H54 (cell line): ENCODE results near the gene SLC11A1.

Source experiments
- DNase-seq: peaks from one replicate; pipeline ENCODE4 v3.0.0; 2011; ENCODE audit warnings: low spot score, mixed read lengths; ENCODE audit not compliant: insufficient read length
- FAIRE-seq: peaks from 3 replicates; lab custom pipeline; 2011; peaks lifted over from hg19 to GRCh38; lab: Jason Lieb, UNC
- POLR2A ChIP-seq: IDR thresholded peaks from 2 replicates; pipeline ENCODE4 v1.6.1; 2011; ENCODE audit warnings: low read depth, mild to moderate bottlenecking, low read length

Gene SLC11A1

DNA sequence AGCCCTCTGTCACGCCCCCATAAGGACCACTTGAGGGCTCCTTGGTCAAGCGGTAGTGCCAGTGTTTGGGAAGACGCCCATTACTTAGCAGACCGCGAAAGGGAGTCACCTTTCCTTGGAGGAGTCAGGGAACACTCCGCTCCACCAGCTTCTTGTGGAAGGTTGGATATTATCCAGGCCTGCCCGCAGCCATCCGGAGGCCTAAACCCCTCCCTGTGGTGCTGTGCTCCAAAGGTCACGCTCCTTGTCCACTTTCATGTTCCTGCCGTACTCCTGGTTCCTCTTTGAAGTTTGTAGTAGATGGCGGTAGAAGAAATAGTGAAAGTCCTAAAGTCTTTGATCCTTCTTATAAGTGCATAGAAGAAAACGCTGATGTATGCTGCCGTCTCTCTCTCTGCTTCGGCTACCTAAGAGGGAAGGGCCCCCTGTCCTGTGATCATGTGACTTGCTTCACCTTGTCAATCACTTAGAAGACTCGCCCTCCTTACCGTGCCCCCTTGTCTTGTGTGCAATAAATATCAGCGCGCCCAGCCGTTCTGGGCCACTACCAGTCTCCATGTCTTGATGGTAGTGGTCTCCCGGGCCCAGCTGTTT, 27.1 kb upstream of the SLC11A1 start:
- no peak for TF ChIP-seq POLR2A
- FAIRE-seq = no peak
- DNase-seq = no peak

DNA sequence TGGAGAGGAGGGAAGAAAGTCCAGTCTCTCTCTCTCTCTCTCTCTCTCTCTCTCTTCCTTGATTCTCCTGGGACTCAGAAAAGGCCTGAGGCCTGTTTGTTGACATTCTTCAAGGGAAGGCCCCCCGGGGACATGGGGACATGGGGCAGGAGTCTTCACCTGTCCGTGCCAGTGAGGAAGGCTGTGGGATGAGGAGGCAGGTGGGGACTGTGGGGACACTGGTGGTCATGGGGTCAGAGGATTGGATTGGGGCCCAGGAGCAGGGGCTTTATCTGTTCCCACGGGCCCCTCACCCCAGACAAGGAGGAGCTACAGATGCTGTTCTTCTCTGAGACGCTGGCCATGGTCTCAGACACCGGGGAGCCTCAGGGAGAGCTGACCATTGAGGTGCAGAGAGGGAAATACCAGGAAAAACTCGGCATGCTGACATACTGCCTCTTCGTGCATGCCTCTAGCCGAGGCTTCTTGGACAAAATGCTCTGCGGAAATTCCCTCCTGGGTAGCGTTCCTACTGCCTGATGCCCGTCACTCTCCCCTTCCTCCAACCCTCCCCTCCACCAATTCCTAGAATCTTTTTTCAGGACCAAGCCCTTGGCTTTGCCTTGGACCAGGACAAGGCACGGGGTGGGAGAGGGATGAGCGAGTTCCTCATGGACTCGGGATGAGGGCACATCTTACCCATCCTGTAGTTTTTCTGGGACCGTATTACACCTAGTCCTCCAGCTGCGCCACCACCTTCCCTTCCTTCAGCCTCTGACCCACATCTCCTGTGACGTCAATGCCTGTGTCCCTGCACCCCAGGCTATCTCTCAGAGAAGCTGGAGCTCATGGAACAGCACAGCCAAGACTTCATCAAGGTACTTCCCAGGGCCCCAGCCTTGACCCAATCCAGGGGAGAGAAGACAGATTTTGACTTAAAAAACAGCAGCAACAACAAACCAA, 24.6 kb upstream of the SLC11A1 start:
- no peak for TF ChIP-seq POLR2A
- DNase-seq (no peak), FAIRE-seq (no peak)

DNA sequence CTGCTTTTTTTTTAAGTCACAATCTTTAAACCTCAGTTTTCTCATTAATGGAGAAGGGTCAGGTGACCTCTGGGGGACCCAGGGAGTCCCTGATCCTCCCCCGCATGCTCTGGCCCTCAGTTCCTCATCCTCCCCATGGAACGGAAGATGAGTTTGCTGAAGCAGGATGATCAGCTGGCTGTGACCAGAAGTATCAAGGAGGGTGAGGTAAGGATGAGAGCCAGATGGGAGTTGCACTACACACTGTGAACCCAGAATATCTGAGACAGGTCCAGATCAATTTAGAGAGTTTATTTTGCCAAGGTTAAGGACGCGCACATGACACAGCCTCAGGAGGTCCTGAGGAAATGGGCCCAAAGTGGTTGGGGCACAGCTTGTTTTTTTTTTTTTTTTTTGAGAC, 21.6 kb upstream of the SLC11A1 start:
- no peak for DNase-seq
- no peak for TF ChIP-seq POLR2A
- FAIRE-seq = no peak

DNA sequence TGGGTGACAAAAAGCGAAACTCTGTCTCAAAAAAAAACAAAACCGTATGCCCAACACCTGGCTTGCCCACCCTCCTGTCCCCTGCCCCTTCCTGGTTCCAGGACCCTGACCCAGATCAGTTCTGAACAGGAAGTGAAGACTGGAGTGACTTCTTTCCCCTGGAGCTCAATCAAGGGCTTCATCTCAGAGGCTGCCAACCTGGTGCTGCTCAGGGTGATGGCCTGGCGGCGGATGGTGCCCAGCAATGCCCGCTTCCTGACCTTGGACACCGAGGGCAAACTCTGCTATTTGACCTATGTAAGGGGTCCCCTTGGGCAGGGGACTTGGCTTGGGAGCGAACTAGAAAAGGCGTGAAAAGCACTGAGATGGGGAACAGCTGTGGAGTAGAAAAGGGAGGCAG, 19.5 kb upstream of the SLC11A1 start:
- DNase-seq (no peak), FAIRE-seq (no peak)
- TF ChIP-seq POLR2A = no peak

DNA sequence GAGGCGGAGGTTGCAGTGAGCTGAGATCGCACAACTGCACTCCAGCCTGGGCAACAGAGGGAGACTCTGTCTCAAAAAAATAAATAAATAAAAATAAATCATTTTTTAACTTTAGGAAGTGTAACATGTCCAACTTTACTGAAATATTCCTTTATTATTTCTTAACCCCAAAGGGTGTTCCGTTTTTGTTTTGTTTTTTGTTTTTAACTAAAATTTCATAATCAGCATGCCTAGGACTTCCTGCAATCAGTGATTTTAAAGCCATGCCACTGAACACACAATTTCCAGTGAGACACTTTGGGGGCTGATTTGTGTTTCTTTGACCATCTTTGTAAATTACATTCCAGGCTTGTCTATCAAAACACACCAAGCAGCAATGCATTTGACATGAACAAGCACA, 18.3 kb upstream of the SLC11A1 start:
- no peak for TF ChIP-seq POLR2A
- FAIRE-seq (no peak), DNase-seq (no peak)

DNA sequence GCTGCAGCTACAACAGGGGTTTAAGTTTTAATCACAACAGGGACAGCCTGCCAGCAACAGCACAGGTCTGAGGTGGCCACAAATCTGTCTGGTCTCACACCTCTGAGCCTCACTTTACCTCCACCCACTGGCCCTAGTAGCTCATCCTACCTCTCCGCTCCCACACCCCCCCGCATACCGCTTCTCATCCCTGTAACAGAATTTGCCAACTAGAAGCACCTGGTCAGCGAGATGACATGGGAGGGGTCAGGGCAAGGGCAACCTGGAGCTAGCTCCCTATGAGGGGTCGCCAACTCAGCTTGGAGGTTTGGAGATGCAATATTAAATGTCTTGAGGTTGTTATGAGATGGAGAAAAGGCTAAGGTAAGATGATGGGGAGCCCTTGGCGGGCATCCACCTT, 17.9 kb upstream of the SLC11A1 start:
- no peak for DNase-seq
- TF ChIP-seq POLR2A = no peak
- FAIRE-seq = no peak

DNA sequence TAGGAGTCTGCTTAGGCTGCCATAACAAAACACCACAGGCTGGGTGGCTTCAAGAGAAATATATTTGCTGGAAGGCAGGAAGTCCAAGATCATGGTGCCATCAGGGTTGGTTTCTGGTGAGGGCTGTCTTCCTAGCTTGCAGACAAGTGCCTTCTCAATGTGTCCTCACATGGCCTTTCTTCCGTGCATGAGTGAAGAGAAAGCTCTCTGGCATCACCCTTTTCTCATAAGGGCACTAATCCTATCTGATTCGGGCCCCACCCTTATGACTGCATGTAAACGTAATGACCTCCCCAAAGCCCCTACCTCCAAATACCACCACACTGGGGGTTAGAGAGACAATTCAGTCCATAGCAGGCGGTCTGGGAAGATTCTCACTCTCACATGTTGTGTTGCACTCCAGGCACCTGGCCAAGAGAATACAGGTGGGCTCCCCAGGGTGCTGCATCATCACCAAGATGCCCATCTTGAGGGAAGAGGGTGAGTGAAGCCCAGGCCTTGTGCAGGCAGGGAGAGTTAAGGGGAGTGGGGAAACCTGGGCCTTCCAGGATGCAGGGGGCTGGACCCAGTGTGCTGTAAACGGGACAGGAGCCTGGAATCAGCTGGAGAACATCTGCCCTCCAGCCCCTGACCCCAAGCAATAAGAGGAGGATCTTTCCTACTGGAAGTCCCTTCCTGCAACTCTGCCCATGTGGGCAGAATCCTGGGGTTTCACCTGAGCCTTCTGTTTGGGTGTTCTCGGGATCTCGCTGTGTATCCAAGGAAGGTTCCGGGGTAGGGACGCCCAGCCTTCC, 15.3 kb upstream of the SLC11A1 start:
- DNase-seq (no peak), FAIRE-seq (no peak)
- TF ChIP-seq POLR2A = no peak

DNA sequence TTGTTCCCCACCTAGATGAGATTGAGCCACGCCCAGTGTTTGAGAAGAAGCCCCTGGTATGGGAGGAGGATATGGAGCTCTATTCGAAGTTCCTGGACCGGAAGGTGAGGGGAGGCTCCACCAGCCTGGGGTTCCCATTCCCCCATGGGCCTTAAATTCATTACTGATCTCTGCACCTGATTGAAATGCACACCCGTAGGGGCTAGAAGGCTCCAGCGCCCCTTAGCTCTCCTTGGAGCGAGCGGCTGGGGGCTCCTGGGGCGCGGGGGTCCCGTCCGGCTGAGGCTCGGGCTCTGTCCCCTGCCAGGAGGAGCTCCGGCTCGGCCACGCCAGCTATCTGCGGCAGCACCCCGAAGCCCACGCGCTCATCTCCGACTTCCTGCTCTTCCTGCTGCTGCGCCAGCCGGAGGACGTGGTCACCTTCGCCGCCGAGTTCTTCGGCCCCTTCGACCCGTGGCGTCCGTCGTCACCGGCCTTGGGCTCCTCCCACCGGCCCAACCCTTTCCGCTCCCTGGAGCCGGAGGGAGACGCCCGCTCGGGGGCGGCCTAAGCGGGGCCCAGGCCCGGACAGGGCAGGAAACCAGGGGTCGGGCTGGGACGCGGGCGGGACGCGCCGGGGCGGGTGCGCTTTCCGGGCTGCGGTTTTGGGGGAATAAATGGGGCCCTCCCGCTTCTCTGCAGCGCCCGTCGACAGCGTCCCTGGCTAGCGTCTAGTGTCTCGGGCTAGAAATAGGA, 14.5 kb upstream of the SLC11A1 start:
- TF ChIP-seq POLR2A = no peak
- FAIRE-seq = no peak
- DNase-seq = no peak

DNA sequence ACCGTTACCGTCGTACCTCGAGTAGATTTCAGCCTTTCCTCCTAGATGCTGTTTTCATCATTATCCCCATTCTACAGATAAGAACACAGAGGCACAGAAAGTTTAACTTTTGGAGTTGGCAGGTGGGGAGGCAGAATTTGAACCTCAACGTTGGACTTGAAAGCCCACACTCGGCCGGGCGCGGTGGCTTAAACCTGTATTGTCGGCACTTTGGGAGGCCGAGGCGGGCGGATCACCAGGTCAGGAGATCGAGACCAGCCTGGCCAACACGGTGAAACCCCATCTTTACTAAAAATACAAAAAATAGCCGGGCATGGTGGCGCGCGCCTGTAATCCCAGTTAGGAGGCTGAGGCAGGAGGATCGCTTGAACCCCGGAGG, 13.9 kb upstream of the SLC11A1 start:
- FAIRE-seq (no peak), DNase-seq (no peak)
- no peak for TF ChIP-seq POLR2A

DNA sequence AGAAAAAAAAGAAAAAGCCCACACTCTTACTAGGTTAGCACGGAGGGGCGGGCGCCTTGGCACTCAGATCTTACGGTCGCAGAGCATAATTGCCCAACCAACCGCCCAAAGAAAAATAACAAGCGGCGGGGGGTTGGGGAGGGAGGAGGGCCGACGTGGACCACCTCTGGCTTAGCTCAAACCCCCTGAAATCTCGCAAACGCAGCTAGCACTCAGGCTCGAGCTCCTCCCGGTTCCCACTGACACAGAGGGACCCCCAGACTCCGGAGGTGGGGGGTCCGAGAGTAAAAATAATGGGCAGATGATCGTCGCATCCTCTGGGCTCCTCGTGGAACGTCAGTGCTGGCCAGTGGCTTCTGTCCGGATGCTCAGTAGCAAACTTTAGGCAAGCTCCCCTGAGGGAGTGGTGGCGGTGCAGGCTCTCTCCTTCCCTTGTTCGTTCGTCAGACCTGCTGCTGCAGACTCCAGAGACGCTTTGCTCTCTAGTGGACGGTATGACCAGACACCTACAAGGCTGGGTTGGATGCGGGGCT, 13.4 kb upstream of the SLC11A1 start:
- DNase-seq (no peak), FAIRE-seq (no peak)
- no peak for TF ChIP-seq POLR2A

DNA sequence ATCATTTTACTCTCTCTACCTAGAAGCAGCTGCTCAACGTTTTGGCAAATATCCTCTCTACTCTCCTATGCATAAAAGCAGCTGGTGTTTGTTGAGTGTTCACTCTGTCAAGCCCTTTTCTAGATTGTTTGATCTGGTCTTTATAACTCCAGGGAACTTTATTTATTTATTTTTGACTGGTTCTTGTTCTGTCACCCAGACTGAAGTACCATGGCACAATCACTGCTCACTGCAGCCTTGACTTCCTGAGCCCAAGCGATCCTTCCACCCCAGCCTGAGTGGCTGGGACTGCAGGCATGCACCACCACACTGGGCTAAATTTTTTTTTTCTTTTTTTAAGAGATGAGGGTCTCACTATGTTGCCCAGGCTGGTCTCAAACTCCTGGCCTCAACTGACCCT, 12.7 kb upstream of the SLC11A1 start:
- FAIRE-seq (no peak), DNase-seq (no peak)
- no peak for TF ChIP-seq POLR2A

DNA sequence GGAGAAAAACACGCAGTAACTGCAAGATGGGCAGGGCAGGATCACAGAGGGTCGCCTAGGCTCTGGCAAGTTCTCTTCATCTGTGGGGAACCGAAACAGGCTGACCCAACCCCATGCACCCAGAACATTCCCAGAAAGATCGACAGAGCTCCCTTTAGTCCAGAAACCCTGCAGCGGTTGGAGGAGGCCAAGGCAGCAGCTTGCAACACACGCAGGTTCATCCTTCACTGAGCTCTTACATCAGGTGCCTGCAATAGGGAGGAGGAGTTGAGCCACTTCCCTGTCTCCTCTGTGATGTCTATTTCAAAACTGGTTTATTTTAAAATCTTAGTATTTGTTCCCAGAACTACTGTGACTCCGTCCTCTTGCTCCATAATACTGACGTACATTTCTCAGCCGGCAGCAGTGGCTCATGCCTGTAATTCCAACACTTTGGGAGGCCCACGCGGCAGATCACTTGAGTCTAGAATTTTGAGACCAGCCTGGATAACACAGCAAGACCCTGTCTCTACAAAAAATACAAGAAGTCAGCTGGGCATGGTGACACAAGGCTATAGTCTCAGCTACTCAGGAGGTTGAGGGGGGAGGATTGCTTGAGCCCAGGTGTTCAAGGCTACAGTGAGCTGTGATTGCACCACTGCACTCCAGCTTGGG, 11.5 kb upstream of the SLC11A1 start:
- FAIRE-seq = no peak
- TF ChIP-seq POLR2A = no peak
- no peak for DNase-seq

DNA sequence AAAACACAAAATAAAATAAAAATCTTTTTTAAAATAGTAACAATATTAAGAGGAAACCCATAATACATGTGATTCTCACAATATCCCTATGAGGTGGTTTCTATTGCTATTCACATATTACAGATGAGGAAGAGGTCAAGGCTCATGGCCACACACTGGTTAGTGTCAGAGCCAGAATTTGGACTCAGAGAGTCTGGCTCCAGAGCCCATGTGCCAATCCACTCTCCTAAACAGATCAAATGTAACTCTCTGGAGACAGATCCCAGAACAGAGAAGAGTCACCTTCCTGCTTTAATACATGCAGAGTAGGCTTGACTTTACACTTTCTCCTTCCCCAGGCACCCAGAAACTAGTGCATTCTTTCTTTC, 10.1 kb upstream of the SLC11A1 start:
- no peak for FAIRE-seq

DNA sequence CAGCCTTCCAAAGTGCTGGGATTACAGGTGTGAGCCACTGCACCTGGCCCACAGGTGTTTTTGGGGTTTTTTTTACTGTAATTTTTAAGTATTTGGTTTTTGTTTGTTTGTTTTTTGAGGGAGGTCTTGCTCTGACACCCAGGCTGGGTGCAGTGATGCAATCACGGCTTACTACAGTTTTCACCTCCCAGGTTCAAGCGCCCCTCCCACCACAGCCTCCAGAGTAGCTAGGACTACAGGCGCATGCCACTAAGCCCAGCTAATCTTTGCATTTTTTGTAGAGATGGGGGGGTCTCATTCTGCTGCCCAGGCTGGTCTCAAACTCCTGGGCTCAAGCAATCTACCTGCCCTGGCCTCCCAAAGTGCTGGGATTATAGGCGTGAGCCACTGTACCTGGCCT, 7.3 kb upstream of the SLC11A1 start:
- TF ChIP-seq POLR2A = no peak
- no peak for DNase-seq
- no peak for FAIRE-seq

More for the DNA sequence above, 10.1 kb upstream of the SLC11A1 start:
- DNase-seq = no peak
- TF ChIP-seq POLR2A = no peak
